ENCODE measurements around the gene EHBP1L1. TPM values are rescaled to one million over a fixed set of nuclear protein-coding genes. Genes with fewer than 3 reads are reported as not detected.
A peak's percentile ranks its signal among the peaks of the same experiment; 100 is the strongest.

EHBP1L1 gene
- total and polyA plus RNA-seq, 2 of the 13 experiments (the other 11 are each of a cell fraction or from before 2014, with no cell fraction given), result 8.3 to 10.6 TPM

- H2AFZ ChIP-seq (ENCODE audit: low read length), result no peak overlapping the region
- peak overlapping the region; percentile 69 to 77 (median 73) for H3K4me3 ChIP-seq (replicated peaks in 1 of 3; ENCODE audit: insufficient read depth in 1 of 3, low read depth in 2 of 3, low read length in 3 of 3)
- peak overlapping the region; percentile 71 for H3K9ac ChIP-seq (ENCODE audit: insufficient read depth, low read depth, low read length)
- H3K4me2 ChIP-seq (ENCODE audit: low read depth, low read length), result peak overlapping the region; percentile 89
- ATAC-seq, result no peak
- peaks cover 9% of the 10 kb centered on the region for H3K79me2 ChIP-seq (ENCODE audit: insufficient read depth, low read length)
- 0% methylated on average over 3 of the region's 26 CpGs for WGBS (ENCODE audit: low lambda C conversion rate)
- ChIA-PET POLR2A (interaction anchor here (0.6 to 2.1 kb wide), 9 partner anchors 12 to 534 kb away, joined by 3 to 11 read pairs (median 6); no protein-coding TSS in a partner anchor), CTCF (ENCODE audit: low intra/inter-chr PET ratio, low total read pairs) (no interaction called here)
- no peaks in the 10 kb centered on the region for H3K9me3 ChIP-seq (ENCODE audit: low read length)
- intact Hi-C loops (cut with micrococcal nuclease; ENCODE audit: unreplicated experiment) (no loop called here), in situ Hi-C loops (cut with HindIII; ENCODE audit: extremely low pct_ligation_motif_present, low pct_unique_long_range_greater_than_20kb) (loop anchor here (5.0 kb wide), 1 partner anchor 36 kb away; the partner anchor contains the start of gene MAP3K11)
- no peaks in the 10 kb centered on the region for H3K27me3 ChIP-seq (ENCODE audit: control insufficient read depth in 1 of 2, insufficient read depth in 2 of 2, low read length in 2 of 2)
- H3K27ac ChIP-seq (ENCODE audit: extremely low read length, insufficient read depth, low read length), result no peak overlapping the region
- BruUV-seq (replicated peaks), result no TSS peak
- peaks cover 50% of the 10 kb centered on the region for H3K4me1 ChIP-seq (ENCODE audit: insufficient read depth, low read length)
- H3K36me3 ChIP-seq (replicated peaks in 1 of 2; ENCODE audit: control insufficient read depth in 1 of 2, insufficient read depth in 2 of 2, low read length in 2 of 2), result peaks cover 3 to 9% of the 10 kb centered on the region in 2 experiments; a peak in 2 of 5 replicates
- no peaks in the 10 kb centered on the region for H4K20me1 ChIP-seq (ENCODE audit: insufficient read depth, low read length)
- DNase-seq (ENCODE audit: low spot score), result no peak
- FAIRE-seq, result no peak
- TF ChIP-seq DBP (CRISPR knock-in tag; IDR thresholded peaks at IDR 0.05; ENCODE audit: not compliant biosample characterization) (no peak), ZMYM2 (CRISPR knock-in tag; IDR thresholded peaks at IDR 0.05) (no peak), ELK4 (CRISPR knock-in tag; IDR thresholded peaks at IDR 0.05; ENCODE audit: borderline replicate concordance) (no peak), ZNF12 (CRISPR knock-in tag; IDR thresholded peaks at IDR 0.05) (no peak), CREM (IDR thresholded peaks at IDR 0.05) (no peak), CREM (CRISPR knock-in tag; IDR thresholded peaks at IDR 0.05) (no peak), ZNF230 (CRISPR knock-in tag; IDR thresholded peaks at IDR 0.05) (no peak), MAZ (IDR thresholded peaks at IDR 0.05; ENCODE audit: borderline replicate concordance, low read depth, low read length) (no peak), MAZ (CRISPR knock-in tag; IDR thresholded peaks at IDR 0.05; ENCODE audit: low read depth) (peak; percentile 21; the same call in 1 of the 2 replicates), ZSCAN22 (CRISPR knock-in tag; IDR thresholded peaks at IDR 0.05) (no peak), TCF7 (IDR thresholded peaks at IDR 0.05; ENCODE audit: low read depth) (no peak)
- TF ChIP-seq, protein P1, sequence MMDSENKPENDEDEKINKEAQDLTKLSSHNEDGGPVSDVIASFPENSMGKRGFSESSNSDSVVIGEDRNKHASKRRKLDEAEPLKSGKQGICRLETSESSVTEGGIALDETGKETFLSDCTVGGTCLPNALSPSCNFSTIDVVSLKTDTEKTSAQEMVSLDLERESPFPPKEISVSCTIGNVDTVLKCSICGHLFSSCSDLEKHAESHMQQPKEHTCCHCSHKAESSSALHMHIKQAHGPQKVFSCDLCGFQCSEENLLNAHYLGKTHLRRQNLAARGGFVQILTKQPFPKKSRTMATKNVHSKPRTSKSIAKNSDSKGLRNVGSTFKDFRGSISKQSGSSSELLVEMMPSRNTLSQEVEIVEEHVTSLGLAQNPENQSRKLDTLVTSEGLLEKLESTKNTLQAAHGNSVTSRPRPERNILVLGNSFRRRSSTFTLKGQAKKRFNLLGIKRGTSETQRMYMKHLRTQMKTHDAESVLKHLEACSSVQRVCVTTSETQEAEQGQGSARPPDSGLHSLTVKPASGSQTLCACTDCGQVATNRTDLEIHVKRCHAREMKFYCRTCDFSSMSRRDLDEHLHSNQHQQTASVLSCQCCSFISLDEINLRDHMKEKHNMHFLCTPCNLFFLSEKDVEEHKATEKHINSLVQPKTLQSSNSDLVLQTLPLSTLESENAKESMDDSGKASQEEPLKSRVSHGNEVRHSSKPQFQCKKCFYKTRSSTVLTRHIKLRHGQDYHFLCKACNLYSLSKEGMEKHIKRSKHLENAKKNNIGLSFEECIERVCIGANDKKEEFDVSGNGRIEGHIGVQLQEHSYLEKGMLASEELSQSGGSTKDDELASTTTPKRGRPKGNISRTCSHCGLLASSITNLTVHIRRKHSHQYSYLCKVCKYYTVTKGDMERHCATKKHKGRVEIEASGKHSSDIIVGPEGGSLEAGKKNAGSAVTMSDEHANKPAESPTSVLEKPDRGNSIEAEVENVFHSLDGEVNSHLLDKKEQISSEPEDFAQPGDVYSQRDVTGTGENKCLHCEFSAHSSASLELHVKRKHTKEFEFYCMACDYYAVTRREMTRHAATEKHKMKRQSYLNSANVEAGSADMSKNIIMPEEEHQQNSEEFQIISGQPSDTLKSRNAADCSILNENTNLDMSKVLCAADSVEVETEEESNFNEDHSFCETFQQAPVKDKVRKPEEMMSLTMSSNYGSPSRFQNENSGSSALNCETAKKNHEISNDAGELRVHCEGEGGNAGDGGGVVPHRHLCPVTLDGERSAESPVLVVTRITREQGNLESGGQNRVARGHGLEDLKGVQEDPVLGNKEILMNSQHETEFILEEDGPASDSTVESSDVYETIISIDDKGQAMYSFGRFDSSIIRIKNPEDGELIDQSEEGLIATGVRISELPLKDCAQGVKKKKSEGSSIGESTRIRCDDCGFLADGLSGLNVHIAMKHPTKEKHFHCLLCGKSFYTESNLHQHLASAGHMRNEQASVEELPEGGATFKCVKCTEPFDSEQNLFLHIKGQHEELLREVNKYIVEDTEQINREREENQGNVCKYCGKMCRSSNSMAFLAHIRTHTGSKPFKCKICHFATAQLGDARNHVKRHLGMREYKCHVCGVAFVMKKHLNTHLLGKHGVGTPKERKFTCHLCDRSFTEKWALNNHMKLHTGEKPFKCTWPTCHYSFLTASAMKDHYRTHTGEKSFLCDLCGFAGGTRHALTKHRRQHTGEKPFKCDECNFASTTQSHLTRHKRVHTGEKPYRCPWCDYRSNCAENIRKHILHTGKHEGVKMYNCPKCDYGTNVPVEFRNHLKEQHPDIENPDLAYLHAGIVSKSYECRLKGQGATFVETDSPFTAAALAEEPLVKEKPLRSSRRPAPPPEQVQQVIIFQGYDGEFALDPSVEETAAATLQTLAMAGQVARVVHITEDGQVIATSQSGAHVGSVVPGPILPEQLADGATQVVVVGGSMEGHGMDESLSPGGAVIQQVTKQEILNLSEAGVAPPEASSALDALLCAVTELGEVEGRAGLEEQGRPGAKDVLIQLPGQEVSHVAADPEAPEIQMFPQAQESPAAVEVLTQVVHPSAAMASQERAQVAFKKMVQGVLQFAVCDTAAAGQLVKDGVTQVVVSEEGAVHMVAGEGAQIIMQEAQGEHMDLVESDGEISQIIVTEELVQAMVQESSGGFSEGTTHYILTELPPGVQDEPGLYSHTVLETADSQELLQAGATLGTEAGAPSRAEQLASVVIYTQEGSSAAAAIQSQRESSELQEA (CRISPR knock-in tag; IDR thresholded peaks at IDR 0.05; ENCODE audit: not compliant biosample characterization), result peak; percentile 53
- TF ChIP-seq, protein P2, sequence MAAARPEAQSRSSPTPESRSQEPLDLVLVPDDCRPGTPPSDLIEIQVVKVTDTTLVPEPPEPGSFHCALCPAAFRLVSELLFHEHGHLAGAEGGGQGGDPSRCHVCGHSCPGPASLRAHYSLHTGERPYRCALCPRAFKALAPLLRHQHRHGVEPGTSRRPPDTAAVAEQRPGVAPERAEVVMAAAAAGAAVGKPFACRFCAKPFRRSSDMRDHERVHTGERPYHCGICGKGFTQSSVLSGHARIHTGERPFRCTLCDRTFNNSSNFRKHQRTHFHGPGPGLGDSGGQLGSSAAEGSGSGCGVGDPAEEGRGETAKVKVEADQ (CRISPR knock-in tag; IDR thresholded peaks at IDR 0.05; ENCODE audit: borderline replicate concordance), result 0 out of 2 replicates have a peak, but pooled peaks have one; percentile 44
Observed at GRCh38 chr11:65576232-65576866, 496 bp downstream of the EHBP1L1 start.

All from HepG2 (cell line).